WERI-Rb-1 (cell line): Measurements from ENCODE around the gene RNASE8.

Experiments
- DNase-seq: peaks from one replicate; pipeline ENCODE4 v3.0.0-alpha.2; 2020
- H3K27ac ChIP-seq: fragments of 250-450 bp; sonication (Bioruptor Pico); 2 replicates; pipeline ENCODE4 v1.5.1; 2020; ENCODE audit warnings: mild to moderate bottlenecking, moderate library complexity
- H3K27me3 ChIP-seq: fragments of 250-450 bp; sonication (Bioruptor Pico); 2 replicates; pipeline ENCODE4 v1.5.1; 2021; ENCODE audit warnings: mild to moderate bottlenecking, low read depth, moderate library complexity; ENCODE audit not compliant: insufficient read depth, severe bottlenecking
- H3K36me3 ChIP-seq: fragments of 250-450 bp; sonication (Bioruptor Pico); 2 replicates; pipeline ENCODE4 v1.5.1; 2020; ENCODE audit warnings: mild to moderate bottlenecking, moderate library complexity
- H3K4me3 ChIP-seq: 2 replicates; pipeline ENCODE4 v1.5.1; 2011; ENCODE audit warnings: low read depth, mild to moderate bottlenecking, control low read depth, low read length
- H3K9me3 ChIP-seq: fragments of 250-450 bp; sonication (Bioruptor Pico); 2 replicates; pipeline ENCODE4 v1.5.1; 2021; ENCODE audit warnings: mild to moderate bottlenecking, moderate library complexity; ENCODE audit not compliant: severe bottlenecking
- TF ChIP-seq, protein P1 (sequence below): IDR thresholded peaks from 2 replicates; pipeline ENCODE4 v1.5.1; 2011; ENCODE audit warnings: low read depth, mild to moderate bottlenecking, control low read depth, inconsistent platforms, low read length

RNASE8 gene

DNA sequence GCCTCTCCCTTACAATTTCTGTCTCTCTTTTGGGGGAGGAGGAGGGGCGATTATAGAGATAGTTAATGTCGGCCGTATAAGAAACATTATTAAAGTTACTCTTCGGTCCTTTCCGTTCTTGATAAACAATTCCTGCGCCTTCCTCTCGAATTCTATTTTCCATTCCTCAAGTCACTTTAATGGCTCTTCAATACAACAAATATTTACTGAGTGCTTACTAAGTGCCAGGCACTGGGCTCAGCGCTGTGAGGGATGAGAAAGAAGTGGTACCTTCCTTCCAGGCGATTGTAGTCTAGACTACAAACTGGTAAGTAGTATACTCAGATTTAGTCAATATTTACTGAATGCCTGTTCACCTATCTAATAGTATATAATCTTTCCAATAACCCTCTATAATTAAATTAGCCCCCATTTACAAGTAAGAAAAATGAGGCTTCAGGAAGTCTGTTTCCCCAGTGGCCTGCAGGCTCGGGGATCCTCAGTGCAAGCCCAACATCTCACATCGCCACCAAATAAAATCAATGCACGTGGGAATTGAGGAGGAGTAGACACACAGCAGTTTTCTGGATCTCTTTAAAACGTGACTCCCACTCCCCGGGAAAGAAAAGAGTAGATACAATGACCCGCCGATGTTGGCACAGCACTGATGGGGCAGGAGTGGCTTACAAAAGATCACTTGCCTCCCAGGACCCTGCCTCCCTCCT is 41.4 kb downstream of the RNASE8 start:
- DNase-seq, result no peak
- TF ChIP-seq, protein P1, sequence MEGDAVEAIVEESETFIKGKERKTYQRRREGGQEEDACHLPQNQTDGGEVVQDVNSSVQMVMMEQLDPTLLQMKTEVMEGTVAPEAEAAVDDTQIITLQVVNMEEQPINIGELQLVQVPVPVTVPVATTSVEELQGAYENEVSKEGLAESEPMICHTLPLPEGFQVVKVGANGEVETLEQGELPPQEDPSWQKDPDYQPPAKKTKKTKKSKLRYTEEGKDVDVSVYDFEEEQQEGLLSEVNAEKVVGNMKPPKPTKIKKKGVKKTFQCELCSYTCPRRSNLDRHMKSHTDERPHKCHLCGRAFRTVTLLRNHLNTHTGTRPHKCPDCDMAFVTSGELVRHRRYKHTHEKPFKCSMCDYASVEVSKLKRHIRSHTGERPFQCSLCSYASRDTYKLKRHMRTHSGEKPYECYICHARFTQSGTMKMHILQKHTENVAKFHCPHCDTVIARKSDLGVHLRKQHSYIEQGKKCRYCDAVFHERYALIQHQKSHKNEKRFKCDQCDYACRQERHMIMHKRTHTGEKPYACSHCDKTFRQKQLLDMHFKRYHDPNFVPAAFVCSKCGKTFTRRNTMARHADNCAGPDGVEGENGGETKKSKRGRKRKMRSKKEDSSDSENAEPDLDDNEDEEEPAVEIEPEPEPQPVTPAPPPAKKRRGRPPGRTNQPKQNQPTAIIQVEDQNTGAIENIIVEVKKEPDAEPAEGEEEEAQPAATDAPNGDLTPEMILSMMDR, result no peak
- peak overlapping the region; percentile 94 for H3K27ac ChIP-seq
- H3K9me3 ChIP-seq, result no peaks in the 10 kb centered on the region
- peak overlapping the region; percentile 77 for H3K4me3 ChIP-seq
- no peaks in the 10 kb centered on the region for H3K27me3 ChIP-seq
- 0 out of 2 replicates have a peak, but pooled peaks cover 3% of the 10 kb centered on the region for H3K36me3 ChIP-seq

DNA sequence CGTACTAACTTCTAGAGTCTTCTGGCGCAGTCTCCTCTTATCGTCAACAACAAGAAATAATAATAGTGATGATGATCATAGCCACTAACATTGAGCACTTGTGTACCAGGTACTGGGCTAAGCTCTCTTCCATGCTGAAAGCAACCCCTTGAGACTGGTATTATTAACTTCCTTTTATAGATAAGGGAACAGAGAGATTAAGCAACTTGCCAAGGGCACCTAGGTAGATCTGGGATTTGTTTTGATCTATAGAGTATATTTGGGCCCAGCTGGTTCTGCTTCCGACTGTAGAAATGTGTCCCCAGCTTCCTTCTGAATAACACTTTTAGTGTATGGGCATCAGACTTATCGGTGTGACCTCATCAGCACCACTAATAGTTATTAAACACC is 42.0 kb downstream of the RNASE8 start:
- TF ChIP-seq, protein P1, result no peak
- H3K27ac ChIP-seq, result peak overlapping the region; percentile 94
- DNase-seq, result no peak
- H3K9me3 ChIP-seq, result no peaks in the 10 kb centered on the region
- 0 out of 2 replicates have a peak, but pooled peaks cover 3% of the 10 kb centered on the region for H3K36me3 ChIP-seq
- peak overlapping the region; percentile 77; the same call in 1 of the 2 replicates for H3K4me3 ChIP-seq
- no peaks in the 10 kb centered on the region for H3K27me3 ChIP-seq

- DNase-seq, result no peak
- H3K4me3 ChIP-seq, result no peak within 1 kb of the TSS
- no peaks in the 10 kb centered on the region for H3K27me3 ChIP-seq
- peak within 1 kb of the TSS; percentile 94 for H3K27ac ChIP-seq
- H3K36me3 ChIP-seq, result no peaks in the 10 kb centered on the region
- TF ChIP-seq, protein P1, result no peak
- no peaks in the 10 kb centered on the region for H3K9me3 ChIP-seq
Measured at GRCh38 chr14:21100931-21101330, 43.3 kb downstream of the RNASE8 start, which contains the start of gene TMEM253. Gene TMEM253, plus strand, starts transcription at chr14:21101066. Its CDS starts 278 bp downstream, at chr14:21101344.

DNA sequence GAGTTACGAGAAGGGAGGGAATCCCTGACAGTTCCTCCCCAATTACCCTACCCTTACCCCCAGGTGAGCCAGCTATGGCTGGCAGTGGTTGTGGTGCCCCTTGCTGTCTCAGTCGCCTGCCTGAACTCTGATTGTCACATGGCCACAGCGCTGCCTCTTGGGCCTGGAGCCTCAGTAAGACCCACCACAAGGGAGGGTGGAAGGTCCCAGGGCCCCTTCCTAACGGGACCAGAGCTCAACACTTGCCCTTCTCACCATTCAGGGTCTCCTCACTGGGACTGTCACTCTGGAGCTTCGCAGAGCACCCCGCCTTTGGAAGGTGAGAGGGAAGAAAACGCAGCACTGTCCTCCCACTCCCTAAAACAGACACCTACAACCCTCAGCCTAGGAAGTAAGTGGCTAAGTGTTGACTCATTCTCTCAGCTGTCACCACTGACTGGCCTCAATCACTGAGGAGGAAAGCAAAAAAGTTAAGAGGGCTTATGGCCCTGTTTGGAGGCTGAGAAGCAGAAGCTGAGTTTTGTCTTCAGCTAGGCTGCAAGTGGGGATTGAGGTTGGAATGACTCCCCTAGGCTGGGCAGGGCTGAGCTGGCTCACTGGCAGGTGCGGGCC is 44.3 kb downstream of the RNASE8 start:
- H3K36me3 ChIP-seq, result no peaks in the 10 kb centered on the region
- H3K27ac ChIP-seq, result no peak overlapping the region
- no peak for DNase-seq
- H3K27me3 ChIP-seq, result no peaks in the 10 kb centered on the region
- TF ChIP-seq, protein P1, result no peak
- H3K9me3 ChIP-seq, result no peaks in the 10 kb centered on the region
- no peak overlapping the region for H3K4me3 ChIP-seq

GRCh38 chr14:21102521-21103410 is 45.1 kb downstream of the RNASE8 start:
- TF ChIP-seq, protein P1, result no peak
- no peaks in the 10 kb centered on the region for H3K9me3 ChIP-seq
- H3K27me3 ChIP-seq, result no peaks in the 10 kb centered on the region
- peak overlapping the region; percentile 85 for H3K4me3 ChIP-seq
- DNase-seq, result peak; percentile 30
- no peaks in the 10 kb centered on the region for H3K36me3 ChIP-seq
- H3K27ac ChIP-seq, result peak overlapping the region; percentile 99
